ENCODE data around the gene COL11A2.

Gene COL11A2

GRCh38 chr6:33173535-33174180, 18.6 kb downstream of the COL11A2 start:
- TF ChIP-seq GATA3 (IDR thresholded peaks at IDR 0.05; ENCODE audit: low read depth, low read length) = no peak
- TF ChIP-seq GATA2 (IDR thresholded peaks at IDR 0.05; ENCODE audit: low read depth, low read length) = no peak

- no peak for TF ChIP-seq GATA3 (IDR thresholded peaks at IDR 0.05; ENCODE audit: low read depth, low read length)
- TF ChIP-seq GATA2 (IDR thresholded peaks at IDR 0.05; ENCODE audit: low read depth, low read length) = no peak
Measured at GRCh38 chr6:33172688-33173534, 19.4 kb downstream of the COL11A2 start.

- TF ChIP-seq GATA3 (IDR thresholded peaks at IDR 0.05; ENCODE audit: low read depth, low read length) (no peak), GATA2 (IDR thresholded peaks at IDR 0.05; ENCODE audit: low read depth, low read length) (no peak)
Measured at GRCh38 chr6:33171880-33172687, 20.2 kb downstream of the COL11A2 start.

GRCh38 chr6:33171016-33171879, 21.0 kb downstream of the COL11A2 start:
- no peak for TF ChIP-seq GATA2 (IDR thresholded peaks at IDR 0.05; ENCODE audit: low read depth, low read length)
- no peak for TF ChIP-seq GATA3 (IDR thresholded peaks at IDR 0.05; ENCODE audit: low read depth, low read length)

GRCh38 chr6:33170176-33171015, 21.9 kb downstream of the COL11A2 start:
- no peak for TF ChIP-seq GATA3 (IDR thresholded peaks at IDR 0.05; ENCODE audit: low read depth, low read length)
- TF ChIP-seq GATA2 (IDR thresholded peaks at IDR 0.05; ENCODE audit: low read depth, low read length) = no peak

- no peak for TF ChIP-seq GATA3 (IDR thresholded peaks at IDR 0.05; ENCODE audit: low read depth, low read length)
- TF ChIP-seq GATA2 (IDR thresholded peaks at IDR 0.05; ENCODE audit: low read depth, low read length) = no peak
Measured at GRCh38 chr6:33169291-33170175, 22.7 kb downstream of the COL11A2 start.

- TF ChIP-seq GATA2 (IDR thresholded peaks at IDR 0.05; ENCODE audit: low read depth, low read length) (no peak), GATA3 (IDR thresholded peaks at IDR 0.05; ENCODE audit: low read depth, low read length) (no peak)
Measured at GRCh38 chr6:33168639-33169038, 23.6 kb downstream of the COL11A2 start.

- TF ChIP-seq GATA3 (IDR thresholded peaks at IDR 0.05; ENCODE audit: low read depth, low read length) = no peak
- TF ChIP-seq GATA2 (IDR thresholded peaks at IDR 0.05; ENCODE audit: low read depth, low read length) = no peak
Measured at GRCh38 chr6:33168284-33168601, 24.0 kb downstream of the COL11A2 start.

- TF ChIP-seq GATA3 (IDR thresholded peaks at IDR 0.05; ENCODE audit: low read depth, low read length) (no peak), GATA2 (IDR thresholded peaks at IDR 0.05; ENCODE audit: low read depth, low read length) (no peak)
Measured at GRCh38 chr6:33167374-33168283, 24.6 kb downstream of the COL11A2 start.

- no peak for TF ChIP-seq GATA2 (IDR thresholded peaks at IDR 0.05; ENCODE audit: low read depth, low read length)
- no peak for TF ChIP-seq GATA3 (IDR thresholded peaks at IDR 0.05; ENCODE audit: low read depth, low read length)
Measured at GRCh38 chr6:33166811-33167210, 25.5 kb downstream of the COL11A2 start.

- no peak for TF ChIP-seq GATA2 (IDR thresholded peaks at IDR 0.05; ENCODE audit: low read depth, low read length)
- no peak for TF ChIP-seq GATA3 (IDR thresholded peaks at IDR 0.05; ENCODE audit: low read depth, low read length)
Measured at GRCh38 chr6:33166363-33166762, 25.9 kb downstream of the COL11A2 start.
